Activated CD8-positive, alpha-beta memory T cell treated with anti-CD3 and anti-CD28 coated beads for 4 hours (primary cell): ENCODE results near the gene HAPLN2.
A peak's percentile ranks its signal among the peaks of the same experiment; 100 is the strongest.
"Not testable (repeated sequence)": the region's sequence is repeated elsewhere in the genome, so short reads cannot be mapped to it uniquely, and the experiment has no call there.

ENCODE experiments used
- DNase-seq, 2 donors: peaks; one replicate each; pipeline ENCODE4 v3.0.0-alpha.2; 2020; ENCODE audit warnings: low read depth in 2 of 2

Gene HAPLN2

GRCh38 chr1:156591432-156592157 is 27.6 kb upstream of the HAPLN2 start, which contains the start of gene NAXE:
NAXE (plus strand) TSS chr1:156591776; CDS start chr1:156591805, 29 bp downstream.
- peak in 1 of 2 donors; percentile 37 for DNase-seq

DNA sequence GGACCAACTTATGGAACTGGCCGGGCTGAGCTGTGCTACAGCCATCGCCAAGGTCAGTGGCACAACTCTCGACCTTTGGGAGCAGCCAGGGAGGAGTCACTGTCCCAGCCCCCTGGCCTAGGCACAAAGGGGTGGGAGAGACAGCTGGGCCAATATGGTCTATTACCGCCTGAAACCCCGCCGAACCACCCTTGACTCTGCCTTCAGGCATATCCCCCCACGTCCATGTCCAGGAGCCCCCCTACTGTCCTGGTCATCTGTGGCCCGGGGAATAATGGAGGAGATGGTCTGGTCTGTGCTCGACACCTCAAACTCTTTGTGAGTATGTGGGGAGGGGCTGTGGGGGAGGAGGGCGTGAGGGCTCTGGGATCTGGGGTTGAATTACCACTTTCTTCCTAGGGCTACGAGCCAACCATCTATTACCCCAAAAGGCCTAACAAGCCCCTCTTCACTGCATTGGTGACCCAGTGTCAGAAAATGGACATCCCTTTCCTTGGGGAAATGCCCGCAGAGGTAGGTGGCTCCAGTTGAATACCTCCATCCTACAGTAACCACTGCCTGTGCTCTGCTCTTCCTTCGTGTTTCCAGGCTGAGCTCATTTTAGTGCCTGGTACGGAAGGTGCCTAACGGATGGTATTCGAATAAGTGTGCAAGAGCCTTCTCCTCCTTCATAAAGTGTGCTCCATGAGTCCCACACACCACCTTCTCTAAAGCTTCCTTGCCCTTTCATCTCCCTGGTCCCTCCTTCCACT is 26.9 kb upstream of the HAPLN2 start:
- DNase-seq, result no peak

GRCh38 chr1:156592910-156593660 is 26.1 kb upstream of the HAPLN2 start:
- no peak for DNase-seq

- no peak for DNase-seq
Measured at GRCh38 chr1:156593661-156593989, 25.6 kb upstream of the HAPLN2 start.

DNA sequence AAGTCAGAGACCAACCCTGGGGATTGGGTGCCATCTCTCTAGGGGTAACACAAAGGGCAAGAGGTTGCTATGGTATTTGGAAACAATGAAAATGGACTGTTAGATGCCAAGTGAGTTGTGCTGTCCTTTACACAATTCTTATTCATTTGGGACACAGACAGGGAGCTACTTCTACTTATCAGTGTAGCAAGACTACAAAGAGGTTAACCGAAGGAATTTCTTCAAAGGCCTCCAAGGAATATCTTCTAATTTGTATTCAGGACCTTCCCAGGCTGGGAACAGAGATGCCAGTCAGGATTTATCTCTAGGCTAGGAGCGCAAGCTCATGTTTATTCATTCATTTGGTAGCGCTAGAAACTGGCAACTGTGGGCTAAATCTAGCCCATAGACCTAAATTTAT is 25.0 kb upstream of the HAPLN2 start:
- DNase-seq, result no peak

DNA sequence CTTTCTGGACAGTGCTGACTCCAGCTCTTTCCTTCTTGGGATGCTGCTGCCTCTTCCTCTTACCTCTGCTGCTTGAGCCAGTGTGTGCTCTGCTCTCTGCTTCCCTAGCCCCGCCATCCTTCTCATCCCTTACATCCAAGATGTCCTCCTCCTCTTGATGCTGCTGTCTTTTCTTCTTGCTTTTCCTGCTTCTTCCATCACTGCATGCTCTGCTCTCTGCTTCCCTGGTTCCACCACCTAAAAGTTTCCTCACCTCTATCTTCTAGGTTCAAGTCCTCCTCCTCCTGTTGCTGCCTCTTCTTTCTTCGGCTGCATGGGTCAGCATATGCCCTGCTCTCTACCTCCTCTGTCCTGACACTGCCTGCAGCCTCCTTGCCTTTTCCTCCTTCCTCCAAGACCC is 24.2 kb upstream of the HAPLN2 start:
- no peak for DNase-seq

GRCh38 chr1:156596426-156596825 is 22.8 kb upstream of the HAPLN2 start:
- DNase-seq, result no peak

GRCh38 chr1:156598125-156598524 is 21.1 kb upstream of the HAPLN2 start:
- no peak for DNase-seq

DNA sequence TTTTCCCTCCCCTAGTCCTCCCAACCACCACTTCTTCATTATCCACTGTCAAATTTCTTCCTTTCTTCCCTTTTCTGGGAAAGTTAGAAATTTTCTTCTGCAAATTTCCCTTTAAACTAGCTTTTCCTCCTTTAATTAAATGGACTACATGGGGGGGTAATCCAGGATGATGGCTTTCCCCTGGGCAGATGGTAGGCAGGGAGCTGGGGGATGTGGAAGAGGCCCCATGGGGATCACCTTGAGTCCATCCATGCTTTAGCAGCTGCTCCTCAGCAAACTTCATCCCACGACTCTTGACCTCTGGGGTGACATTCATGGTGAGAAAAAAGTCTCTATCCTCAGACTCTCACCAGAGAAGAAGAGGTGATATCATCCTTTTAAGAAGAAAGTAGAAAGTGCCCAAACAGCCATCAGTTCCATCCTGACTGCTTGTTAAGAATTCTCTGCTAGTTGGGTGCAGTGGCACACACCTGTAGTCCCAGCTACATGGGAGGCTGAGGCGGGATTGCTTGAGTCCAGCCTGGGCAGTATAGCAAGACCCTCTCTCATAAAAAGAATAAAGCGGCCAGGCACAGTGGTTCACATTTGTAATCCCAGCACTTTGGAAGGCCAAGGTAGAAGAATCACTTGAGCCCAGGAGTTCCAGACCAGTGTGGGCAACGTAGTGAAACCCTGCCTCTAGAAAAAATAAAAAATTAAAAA is 20.3 kb upstream of the HAPLN2 start:
- DNase-seq, result no peak

- no peak for DNase-seq
Measured at GRCh38 chr1:156599811-156600210, 19.4 kb upstream of the HAPLN2 start.

- no peak for DNase-seq
Measured at GRCh38 chr1:156600733-156601121, 18.5 kb upstream of the HAPLN2 start.

DNA sequence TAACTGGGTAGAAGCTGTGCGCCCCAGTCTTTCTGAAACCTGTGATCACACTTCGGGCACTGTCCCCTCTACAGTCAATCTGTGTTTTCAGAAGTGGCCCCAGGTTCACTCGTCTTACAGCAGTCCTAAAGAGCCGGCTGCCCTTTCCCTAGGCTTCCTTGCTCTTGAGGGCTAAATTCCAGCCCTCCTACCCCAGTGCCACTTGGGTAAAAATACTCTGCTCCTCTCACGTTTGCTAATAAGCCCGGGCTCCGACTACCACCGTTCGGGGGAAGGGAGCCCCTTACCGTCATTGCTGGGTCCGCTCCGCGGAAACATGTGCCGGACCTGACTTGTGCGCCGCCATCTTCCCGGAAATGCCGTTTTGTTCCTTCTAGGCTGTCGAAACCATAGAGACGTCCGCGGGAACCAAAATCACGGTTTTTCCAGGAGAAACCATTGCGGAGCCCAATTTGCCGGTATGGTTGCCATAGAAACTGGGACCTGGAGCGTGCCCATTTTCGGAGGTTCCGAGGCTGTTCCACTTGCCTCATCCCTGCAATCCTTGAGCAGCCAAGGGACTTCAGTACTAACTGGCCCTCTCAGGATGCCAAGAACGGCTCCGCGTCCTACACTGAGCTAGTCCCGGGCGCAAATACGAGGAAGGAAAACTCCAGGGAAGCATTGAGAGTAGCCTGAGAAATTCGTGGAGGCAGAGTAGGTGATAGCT is 17.9 kb upstream of the HAPLN2 start, which contains the start of gene GPATCH4:
GPATCH4 (minus strand) TSS at position 358 of the 709 bp plus-strand sequence.
- DNase-seq, result peak; percentile 50 to 67

DNA sequence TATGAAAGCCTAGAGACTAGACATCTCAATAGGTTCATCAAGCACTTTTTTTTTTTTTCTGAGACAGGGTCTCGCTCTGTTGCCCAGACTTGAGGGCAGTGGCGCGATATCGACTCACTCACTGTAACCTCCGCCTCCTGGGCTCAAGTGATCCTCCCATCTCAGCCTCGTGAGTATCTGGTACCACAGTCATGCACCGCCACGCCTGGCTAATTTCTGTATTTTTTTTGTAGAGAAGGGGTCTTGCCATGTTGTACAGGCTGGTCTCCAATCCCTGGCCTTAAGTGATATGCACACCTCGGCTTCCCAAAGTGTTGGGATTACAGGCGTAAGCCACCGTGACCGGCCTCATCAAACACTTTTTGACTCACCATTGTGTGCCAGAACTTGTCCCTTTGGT is 17.3 kb upstream of the HAPLN2 start:
- DNase-seq, result no peak

DNA sequence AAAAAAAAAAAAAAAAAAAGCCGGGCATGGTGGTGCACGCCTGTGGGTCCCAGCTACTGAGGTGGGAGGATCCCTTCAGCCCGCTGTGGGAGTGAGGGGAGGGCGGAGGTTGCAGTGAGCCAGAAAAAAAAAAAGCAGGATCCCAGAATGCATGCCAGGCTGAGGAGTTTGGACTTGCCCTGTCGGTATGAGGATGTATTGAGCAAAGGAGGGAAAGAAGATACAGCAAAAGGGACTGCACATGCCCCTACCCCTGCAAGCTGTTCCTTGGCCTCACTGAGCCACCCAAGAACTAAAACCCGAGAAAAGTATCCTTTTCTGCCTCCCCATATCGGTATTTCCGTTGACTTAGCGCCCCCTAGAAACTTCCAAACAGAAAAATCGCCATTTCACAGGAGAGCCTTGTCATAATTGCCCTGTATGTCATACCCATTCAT is 16.6 kb upstream of the HAPLN2 start:
- no peak for DNase-seq

GRCh38 chr1:156607344-156607743 is 11.9 kb upstream of the HAPLN2 start:
- DNase-seq, result not testable (repeated sequence)

DNA sequence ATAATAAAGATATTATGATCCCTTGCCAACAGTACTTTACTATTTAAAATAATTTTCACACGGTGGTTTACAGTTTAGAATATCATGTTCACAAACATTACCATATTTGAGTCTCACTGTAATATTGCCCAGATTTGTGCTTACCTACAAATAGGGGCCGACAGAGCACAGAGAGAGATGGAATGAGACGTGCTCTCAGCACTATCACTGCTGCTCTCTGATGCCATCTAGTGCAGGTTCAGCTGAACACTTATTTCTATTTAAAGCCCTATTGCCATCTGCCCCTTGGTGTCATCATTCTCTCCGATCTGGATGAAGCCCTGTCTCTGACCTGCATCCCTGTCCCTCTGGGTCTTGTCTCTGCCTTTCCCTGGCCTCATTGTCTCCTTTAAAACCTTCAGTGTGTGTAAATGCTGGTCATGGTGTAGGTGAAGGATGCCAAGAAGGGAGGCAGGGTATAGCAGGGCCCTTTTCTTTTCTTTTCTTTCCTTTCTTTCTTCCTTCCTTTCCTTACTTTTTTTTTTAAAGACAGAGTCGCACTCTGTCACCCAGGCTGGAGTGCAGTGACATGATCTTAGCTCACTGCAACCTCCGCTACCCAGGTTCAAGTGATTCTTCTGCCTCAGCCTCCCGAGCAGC is 11.1 kb upstream of the HAPLN2 start:
- peak; percentile 29 to 36 for DNase-seq

GRCh38 chr1:156608981-156609380 is 10.2 kb upstream of the HAPLN2 start:
- DNase-seq, result peak in 1 of 2 donors; percentile 31

- DNase-seq, result not testable (repeated sequence)
Measured at GRCh38 chr1:156610072-156610471, 9.1 kb upstream of the HAPLN2 start.

DNA sequence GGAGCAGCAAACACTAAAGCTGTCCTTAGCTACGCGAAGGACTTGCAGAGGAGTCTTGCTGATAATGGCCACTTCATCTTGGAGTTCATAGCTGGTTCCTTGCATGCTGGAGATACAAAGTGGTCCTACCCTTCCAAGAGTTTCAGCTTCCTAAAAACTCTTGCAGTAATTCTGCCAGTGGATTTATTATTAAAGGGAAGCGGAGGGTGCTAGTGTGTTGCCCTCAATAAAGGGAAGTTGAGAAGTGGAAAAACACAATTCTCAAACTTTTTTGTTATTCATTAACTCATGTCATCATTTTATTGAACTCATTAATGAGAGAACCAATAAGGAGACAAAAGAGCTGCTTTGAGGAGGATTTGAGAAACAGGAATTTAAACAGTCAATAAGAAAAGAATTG is 6.5 kb upstream of the HAPLN2 start:
- no peak for DNase-seq

- no peak for DNase-seq
Measured at GRCh38 chr1:156615946-156616345, 3.3 kb upstream of the HAPLN2 start.

DNA sequence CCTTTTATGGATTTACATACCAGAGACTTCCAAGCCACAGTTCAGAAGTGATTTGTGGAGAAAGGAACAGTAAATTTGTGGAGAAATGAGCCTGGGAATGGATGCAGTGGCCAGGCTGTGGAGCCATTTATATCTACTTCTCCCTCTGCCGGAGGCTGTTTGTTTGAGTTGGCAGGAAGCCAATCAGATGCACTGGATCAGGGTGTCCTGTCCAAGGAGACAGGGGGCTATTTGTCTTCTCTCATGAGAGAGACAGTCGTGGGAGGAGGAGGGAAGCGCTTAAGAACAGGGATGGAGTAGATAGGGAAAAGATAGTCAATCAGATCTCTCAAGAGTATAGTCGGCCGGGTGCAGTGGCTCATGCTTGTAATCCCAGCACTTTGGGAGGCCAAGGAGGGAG is 2.8 kb upstream of the HAPLN2 start:
- DNase-seq, result no peak
